Activated CD4-positive, alpha-beta T cell treated with anti-CD3 and anti-CD28 coated beads, Interleukin-2, amount 50 U/mL, for 24 hours (primary cell): ENCODE data around the gene KIF1A.

Experiments used
- DNase-seq, 2 donors: peaks; one replicate each; pipeline ENCODE4 v3.0.0-alpha.2; 2020; ENCODE audit warnings: low read depth in 1 of 2, low spot score in 1 of 2

KIF1A gene

GRCh38 chr2:240737958-240738357 lies 82.1 kb downstream of the KIF1A start:
- DNase-seq = no peak

DNA sequence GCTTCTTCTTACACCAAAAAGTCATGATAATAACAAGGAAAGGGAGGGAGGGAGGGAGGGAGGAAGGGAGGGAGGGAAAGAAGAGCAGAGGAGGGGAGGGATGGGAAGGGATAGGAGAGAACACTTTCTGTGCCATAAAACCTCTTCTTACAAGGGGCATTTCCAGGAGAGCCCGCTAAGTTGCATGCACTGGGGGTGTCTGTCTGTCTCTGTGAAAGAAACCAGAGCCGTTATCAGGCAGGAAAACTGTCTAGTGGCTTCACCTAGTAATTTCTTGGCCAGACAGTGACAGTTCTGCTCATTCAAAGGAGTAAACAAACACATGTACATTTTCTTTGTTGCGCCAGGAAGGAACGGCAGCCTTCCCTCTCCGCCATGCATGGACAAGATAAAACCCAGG lies 82.5 kb downstream of the KIF1A start:
- DNase-seq = no peak

DNA sequence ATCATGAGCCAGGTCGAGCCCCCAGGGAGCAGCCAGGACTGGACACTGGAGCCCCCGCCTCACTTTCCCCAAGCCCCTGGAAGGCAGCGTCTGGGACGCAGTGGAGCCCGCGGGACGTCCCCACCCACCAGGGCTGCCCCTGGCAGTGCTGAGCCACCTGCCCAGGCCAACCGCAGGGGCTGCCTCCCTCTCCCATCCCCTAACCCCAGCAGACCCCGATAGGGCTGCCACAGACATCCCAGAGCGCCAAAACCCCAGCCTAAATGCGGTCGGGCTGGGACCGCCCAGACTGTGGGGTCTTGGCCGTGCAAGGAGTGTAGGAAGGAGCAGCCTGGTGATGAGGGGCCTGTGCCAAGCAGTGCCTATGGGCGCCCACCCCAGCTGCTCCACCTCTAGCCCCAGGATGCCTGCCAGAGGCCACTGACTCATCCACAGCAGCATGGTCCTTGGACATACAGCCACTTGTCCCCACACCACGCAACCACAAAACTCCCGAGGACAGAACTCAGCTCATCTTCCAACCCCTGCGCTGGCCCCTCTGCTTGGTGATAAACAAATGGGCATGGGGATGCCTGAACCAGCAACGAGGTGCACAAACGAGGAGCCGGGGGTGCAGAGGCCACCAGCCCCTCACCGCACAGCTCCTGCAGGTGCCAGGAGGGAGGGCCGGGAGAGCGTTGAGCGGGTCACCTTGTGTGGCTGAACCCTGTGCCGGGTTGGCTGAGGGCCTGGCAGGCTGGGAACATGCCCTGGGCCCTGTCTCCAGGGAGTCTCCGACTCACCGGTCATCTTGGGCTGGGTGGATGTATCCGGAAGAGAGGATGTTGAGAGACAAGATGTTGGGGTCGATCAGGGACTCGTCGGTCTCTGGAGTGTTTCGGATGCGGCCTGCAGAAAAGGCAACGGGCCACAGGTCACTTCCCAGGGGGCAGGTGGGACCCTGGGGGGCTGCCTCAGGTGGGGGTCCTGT lies 83.5 kb downstream of the KIF1A start:
- DNase-seq = no peak

DNA sequence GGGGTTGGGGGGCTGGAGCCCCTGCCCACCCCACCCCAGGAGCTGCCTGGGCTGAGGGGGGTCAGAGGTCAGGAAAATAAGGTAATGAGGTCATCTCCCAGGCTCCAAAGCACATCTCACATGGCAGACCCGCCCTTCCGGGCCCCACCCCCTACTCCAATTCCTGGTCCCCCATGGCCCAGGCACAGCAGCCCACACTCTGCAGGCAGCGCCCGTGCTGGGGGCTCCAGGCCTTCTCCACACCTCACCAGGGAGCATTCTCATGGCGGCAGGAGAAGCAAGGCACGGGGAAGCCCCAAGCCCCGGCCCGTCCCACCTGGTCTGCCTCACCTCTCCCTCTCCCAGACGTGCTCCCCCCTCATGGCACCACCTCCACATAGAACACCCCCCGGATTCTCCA lies 84.5 kb downstream of the KIF1A start:
- DNase-seq = no peak

DNA sequence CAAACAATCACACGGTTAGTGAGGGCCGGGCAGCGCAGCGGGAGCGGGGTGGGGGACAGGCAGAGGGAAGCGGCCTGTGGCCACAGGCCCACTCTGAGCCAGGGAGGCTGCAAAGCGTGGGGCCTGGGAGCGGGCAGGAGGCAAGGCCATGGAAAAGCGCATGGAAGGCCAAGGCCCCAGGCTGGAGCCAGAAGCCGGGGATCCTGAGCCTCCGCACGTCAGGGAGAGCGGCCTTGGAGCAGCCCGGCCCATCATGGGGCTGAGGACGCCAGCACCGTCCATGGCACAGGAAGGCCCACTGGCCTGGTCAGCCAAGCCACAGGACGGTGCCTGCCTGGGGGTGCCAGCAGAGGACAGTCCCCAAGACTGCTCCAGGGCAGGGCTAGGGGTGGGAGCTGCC lies 85.3 kb downstream of the KIF1A start:
- DNase-seq = no peak

DNA sequence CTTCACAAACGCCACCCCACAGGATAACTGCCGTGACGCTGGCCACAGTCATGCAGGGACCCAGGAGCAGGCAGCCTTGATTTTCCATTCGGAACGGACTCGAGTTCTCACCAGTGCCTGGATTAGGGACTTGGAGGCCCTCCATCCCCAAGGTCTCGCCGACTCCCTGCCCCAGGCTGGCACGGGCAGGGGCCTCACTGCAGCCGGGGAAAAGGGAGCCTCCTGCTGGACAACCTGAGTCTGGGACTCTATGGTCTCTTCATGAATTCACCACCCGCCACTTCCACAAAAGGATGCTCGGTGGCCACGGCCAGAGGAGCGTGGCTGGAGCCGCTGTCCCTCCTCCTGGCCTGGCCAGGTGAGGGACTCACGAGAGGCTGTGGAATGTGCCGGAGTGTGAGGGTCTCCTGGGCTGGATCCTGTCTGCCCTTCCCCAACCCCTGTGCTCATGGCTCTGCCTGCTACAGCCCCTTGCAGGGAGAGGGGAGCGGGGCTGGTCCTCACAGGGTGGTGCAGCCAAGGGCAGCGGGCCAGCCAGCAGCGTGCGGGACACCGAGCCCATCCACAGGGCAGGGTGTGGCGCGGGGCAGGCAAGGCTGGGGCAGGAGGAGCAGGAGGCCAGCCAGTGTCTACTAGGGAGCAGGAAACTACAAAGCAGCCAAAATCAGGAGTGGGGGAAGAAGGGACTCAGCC lies 86.1 kb downstream of the KIF1A start:
- no peak for DNase-seq

GRCh38 chr2:240732911-240733622 lies 87.0 kb downstream of the KIF1A start:
- no peak for DNase-seq

GRCh38 chr2:240732184-240732583 lies 87.8 kb downstream of the KIF1A start:
- no peak for DNase-seq

- no peak for DNase-seq
Observed at GRCh38 chr2:240731178-240731545, 88.9 kb downstream of the KIF1A start.

DNA sequence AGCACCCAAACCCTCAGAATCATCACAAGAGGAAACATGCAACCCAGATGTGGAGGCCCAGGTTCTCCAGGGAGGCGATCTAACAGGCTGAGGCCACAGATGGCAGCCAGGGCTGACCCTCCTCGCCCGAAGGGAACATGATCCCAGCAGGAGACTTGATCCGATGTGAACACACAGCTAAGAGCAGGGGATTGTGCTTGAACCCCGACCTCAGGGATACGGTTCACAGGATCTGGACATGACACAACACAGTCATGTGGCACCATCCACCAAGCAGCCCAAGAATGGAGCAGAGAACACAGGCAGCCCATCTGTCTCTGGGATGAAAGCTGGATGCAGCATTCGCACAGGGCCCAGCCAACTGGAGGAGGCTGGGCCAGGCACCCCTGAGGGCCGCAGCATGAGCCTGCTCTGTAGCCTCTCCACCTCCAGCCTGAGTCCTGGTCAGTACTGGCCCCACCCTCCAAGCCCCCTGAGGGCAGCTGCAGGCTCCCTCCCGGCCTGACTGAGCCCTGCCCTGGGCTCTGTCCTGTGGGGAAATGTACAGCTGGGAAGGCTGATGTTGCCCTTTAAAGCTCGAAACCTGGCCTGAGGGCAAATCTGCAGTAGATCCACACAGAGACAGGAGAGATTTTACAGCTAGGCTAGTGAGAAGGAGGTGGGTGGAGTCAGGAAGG lies 89.4 kb downstream of the KIF1A start:
- no peak for DNase-seq

GRCh38 chr2:240728827-240729226 lies 91.2 kb downstream of the KIF1A start:
- DNase-seq = no peak

DNA sequence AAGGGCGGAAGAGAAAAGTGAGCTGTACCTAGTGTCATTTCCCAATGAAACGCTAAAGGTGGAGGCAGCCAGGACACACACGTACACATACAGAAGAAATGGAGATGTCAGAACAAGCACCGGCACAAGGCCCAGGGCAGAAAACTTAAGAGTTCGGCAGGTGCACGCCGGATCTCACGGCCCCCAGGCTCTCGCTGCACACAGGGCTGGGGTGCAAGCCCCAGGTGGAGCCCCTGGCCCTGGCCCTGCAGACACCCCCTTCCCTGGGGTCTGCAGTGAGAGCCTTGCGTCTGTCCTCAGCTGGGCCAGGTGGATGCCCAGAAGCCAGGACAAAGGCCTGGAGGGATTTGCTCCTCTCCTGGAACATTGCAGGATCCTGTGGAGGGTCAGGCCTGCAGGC lies 91.7 kb downstream of the KIF1A start:
- no peak for DNase-seq

- no peak for DNase-seq
Observed at GRCh38 chr2:240727913-240728312, 92.1 kb downstream of the KIF1A start.

DNA sequence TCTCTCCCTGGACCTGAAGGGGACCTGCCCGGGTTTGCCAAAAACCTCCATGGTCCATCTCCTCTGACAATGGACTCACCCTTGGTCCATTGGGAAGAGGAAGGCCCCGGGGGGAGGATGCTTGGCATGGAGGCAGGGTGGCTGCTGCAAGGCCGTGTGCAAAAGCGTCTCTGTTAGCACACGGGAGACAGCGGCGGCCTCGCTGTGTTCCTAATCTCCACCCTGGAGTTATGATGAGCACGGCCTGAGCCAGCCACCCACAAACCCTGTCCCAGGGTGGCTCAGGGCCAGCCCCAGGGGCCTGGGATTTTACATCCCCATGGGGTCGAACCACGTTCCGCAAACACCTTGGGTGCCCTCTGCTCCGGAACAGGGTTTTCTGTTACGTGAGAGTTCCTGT lies 92.6 kb downstream of the KIF1A start:
- DNase-seq = no peak

DNA sequence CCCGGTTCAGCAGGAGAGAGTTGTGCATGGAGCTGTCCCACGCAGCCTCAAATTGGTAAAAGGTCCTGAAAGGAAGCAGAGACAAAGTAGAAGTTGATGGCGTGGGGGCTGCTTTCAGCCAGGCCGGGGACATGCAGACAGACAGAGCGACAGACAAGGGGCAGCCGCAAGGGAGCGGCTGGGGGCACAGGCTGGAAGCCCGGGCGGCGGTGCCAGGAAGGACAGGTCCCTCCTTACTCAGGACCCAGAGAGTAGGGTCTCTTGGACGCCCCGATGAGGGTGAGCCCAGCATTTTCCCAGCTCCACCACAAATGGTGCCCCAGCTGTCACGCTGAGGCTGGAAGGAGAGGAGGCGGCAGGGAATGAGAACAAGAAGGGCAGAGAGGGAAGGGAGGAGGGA lies 93.1 kb downstream of the KIF1A start:
- no peak for DNase-seq

DNA sequence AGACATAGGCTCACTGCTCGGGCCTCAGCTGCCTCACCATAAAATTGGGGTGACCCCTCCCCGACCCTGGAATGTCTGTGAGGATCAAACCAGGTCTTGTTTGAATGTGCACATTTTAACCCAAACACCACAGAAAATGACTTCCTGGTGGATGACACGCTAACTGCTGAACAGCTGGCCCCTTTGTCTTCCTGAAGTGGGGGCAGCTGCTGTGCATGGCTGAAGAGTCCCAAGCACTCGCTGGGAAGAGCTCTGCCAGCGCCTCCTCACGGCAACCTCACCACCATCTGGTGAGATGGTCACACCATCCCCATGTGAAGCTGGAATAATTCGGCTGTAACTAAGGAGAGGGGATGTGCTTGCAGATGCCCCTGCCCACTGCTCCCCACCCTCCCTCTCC lies 94.3 kb downstream of the KIF1A start:
- DNase-seq = no peak

GRCh38 chr2:240725266-240725665 lies 94.8 kb downstream of the KIF1A start:
- no peak for DNase-seq

GRCh38 chr2:240724431-240724830 lies 95.6 kb downstream of the KIF1A start:
- DNase-seq = no peak

GRCh38 chr2:240723851-240724250 lies 96.2 kb downstream of the KIF1A start:
- DNase-seq = no peak

- no peak for DNase-seq
Observed at GRCh38 chr2:240722796-240723735, 97.0 kb downstream of the KIF1A start.
